ENCODE measurements around the gene PIK3C2B.

The PIK3C2B gene

DNA sequence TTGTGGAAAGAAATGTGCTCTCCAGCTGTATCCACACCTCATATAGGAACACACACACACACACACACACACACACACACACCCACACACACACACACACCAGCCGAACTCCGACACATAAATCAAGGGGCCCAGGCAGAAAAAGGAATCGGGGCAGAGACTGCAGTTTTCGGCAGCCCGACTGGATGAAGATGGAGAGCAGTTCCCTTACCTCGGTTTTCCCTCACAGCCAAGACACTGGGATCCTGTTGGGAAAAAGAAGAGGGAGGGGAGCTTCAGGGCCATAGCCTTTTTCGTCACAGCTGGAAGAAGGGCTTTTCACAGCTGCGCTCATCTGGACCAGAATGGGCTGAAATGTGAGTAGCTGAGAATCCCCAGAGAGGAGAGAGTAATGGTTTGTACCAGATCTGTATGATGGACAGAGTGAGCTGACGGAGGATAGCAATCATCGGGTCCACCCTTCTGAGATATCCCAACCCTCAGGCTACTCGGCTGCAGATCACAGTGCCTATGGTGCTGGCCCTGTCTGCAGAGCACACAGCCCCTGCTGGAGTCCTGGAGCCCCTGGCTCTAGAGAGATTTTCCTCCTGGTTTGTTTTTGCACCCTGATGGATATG, 37.7 kb downstream of the PIK3C2B start:
- Histone ChIP-seq H3K36me3 (ENCODE audit: control insufficient read depth, insufficient read depth, low read length) (no peaks in the 10 kb centered on the region), H3K4me3 (ENCODE audit: low read depth, low read length) (no peak overlapping the region), H3K27ac (no peak overlapping the region), H2AFZ (no peak overlapping the region), H3K9me3 (ENCODE audit: control insufficient read depth, low read length) (no peaks in the 10 kb centered on the region), H3K79me2 (no peaks in the 10 kb centered on the region), H3K27me3 (ENCODE audit: control insufficient read depth, insufficient read depth, low read length) (no peaks in the 10 kb centered on the region), H3K4me1 (no peaks in the 10 kb centered on the region), H3K4me2 (ENCODE audit: low read length) (no peak overlapping the region), H3K9ac (no peak overlapping the region)
- TF ChIP-seq, protein P1, sequence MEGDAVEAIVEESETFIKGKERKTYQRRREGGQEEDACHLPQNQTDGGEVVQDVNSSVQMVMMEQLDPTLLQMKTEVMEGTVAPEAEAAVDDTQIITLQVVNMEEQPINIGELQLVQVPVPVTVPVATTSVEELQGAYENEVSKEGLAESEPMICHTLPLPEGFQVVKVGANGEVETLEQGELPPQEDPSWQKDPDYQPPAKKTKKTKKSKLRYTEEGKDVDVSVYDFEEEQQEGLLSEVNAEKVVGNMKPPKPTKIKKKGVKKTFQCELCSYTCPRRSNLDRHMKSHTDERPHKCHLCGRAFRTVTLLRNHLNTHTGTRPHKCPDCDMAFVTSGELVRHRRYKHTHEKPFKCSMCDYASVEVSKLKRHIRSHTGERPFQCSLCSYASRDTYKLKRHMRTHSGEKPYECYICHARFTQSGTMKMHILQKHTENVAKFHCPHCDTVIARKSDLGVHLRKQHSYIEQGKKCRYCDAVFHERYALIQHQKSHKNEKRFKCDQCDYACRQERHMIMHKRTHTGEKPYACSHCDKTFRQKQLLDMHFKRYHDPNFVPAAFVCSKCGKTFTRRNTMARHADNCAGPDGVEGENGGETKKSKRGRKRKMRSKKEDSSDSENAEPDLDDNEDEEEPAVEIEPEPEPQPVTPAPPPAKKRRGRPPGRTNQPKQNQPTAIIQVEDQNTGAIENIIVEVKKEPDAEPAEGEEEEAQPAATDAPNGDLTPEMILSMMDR (IDR thresholded peaks at IDR 0.05), result no peak

DNA sequence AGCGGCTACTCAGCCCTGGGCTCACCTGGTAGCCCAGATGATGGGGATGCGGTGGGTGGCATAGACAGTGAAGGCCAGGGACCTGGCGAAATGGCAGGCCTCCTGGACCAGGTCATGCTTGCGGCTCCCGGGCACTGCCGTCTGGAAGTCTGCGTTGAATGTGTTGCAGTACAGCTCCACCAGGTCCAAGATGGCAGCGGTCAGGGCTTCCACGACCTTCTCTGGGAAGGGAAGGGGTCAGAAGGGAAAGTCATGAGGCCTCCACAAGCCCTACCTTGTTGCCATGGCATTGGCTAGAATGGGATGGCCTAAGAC, 38.8 kb downstream of the PIK3C2B start:
- Histone ChIP-seq H3K27me3 (ENCODE audit: control insufficient read depth, insufficient read depth, low read length) (no peaks in the 10 kb centered on the region), H3K27ac (no peak overlapping the region), H3K4me3 (ENCODE audit: low read depth, low read length) (no peak overlapping the region), H3K9ac (no peak overlapping the region), H3K79me2 (no peaks in the 10 kb centered on the region), H2AFZ (no peak overlapping the region), H3K4me2 (ENCODE audit: low read length) (no peak overlapping the region), H3K4me1 (no peaks in the 10 kb centered on the region), H3K36me3 (ENCODE audit: control insufficient read depth, insufficient read depth, low read length) (no peaks in the 10 kb centered on the region), H3K9me3 (ENCODE audit: control insufficient read depth, low read length) (no peaks in the 10 kb centered on the region)
- TF ChIP-seq, protein P1 (IDR thresholded peaks at IDR 0.05), result no peak

DNA sequence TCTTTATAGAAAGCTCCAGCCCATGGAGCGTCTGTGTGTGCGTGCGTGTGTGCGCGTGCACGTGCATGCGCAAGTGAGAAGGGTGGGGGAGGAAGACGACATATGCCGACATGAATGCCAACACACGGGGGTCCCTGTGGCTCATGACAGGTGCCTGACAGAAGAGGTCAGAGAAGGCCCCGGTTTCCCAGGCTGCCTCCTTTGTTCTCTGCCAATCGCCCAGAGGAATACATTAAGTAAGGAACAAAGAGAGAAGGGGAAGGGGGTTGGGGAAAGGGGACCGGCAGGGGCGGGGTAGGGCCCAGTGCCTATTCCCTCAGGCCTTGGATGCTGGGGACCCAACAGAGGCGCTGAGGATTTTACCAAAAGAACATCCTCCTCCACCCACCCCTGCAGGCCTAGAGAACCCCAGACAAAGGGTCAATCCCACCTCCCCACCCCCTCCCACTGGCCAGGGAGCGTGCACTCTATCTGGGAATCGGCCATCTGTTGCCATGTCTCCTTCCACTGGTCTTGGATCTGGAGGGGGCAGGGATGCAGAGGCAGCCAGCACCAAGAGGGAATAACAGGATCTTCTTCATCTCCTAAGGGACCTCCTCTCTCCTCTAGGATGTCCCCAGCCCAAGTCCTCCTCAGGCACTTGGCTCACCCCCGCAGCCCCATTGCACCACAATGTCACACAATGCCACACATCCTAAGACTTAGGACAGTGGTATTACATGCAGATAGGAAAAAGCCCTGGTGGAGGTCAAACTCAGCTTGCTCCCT, 39.4 kb downstream of the PIK3C2B start:
- no peaks in the 10 kb centered on the region for H3K79me2 ChIP-seq
- no peaks in the 10 kb centered on the region for H3K36me3 ChIP-seq (ENCODE audit: control insufficient read depth, insufficient read depth, low read length)
- H2AFZ ChIP-seq, result no peak overlapping the region
- no peaks in the 10 kb centered on the region for H3K4me1 ChIP-seq
- TF ChIP-seq, protein P1 (IDR thresholded peaks at IDR 0.05), result no peak
- no peaks in the 10 kb centered on the region for H3K27me3 ChIP-seq (ENCODE audit: control insufficient read depth, insufficient read depth, low read length)
- H3K4me2 ChIP-seq (ENCODE audit: low read length), result no peak overlapping the region
- H3K4me3 ChIP-seq (ENCODE audit: low read depth, low read length), result no peak overlapping the region
- H3K9ac ChIP-seq, result no peak overlapping the region
- no peak overlapping the region for H3K27ac ChIP-seq
- no peaks in the 10 kb centered on the region for H3K9me3 ChIP-seq (ENCODE audit: control insufficient read depth, low read length)

DNA sequence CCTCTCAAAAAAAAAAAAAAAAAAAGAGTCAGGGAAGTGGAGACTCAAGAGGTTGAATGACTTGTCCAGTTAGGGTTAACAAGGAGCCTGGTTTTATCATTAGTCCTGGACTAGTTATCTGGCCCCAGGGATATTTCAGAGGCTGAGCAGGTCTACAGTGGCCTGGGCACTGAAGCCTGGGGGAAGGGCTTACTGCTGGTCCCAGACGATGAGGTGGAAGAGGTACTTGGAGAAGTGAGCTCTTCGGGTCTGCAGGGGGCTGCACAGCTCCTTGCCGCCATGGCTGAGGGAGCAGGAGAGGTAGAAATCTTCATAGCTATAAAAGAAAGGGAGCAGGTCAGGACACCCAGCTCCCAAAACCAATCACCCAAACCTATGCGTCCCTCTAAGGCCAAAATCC, 40.1 kb downstream of the PIK3C2B start:
- H3K79me2 ChIP-seq, result no peaks in the 10 kb centered on the region

More for the DNA sequence above, 40.1 kb downstream of the PIK3C2B start:
- H3K9me3 ChIP-seq (ENCODE audit: control insufficient read depth, low read length), result no peaks in the 10 kb centered on the region
- H3K4me3 ChIP-seq (ENCODE audit: low read depth, low read length), result no peak overlapping the region
- H3K27ac ChIP-seq, result no peak overlapping the region
- no peaks in the 10 kb centered on the region for H3K27me3 ChIP-seq (ENCODE audit: control insufficient read depth, insufficient read depth, low read length)
- no peaks in the 10 kb centered on the region for H3K4me1 ChIP-seq
- no peak overlapping the region for H2AFZ ChIP-seq
- H3K9ac ChIP-seq, result no peak overlapping the region
- H3K4me2 ChIP-seq (ENCODE audit: low read length), result no peak overlapping the region
- H3K36me3 ChIP-seq (ENCODE audit: control insufficient read depth, insufficient read depth, low read length), result no peaks in the 10 kb centered on the region
- TF ChIP-seq, protein P1 (IDR thresholded peaks at IDR 0.05), result no peak

Measured in parathyroid adenoma (tissue), 2 donors.